ENCODE data around the gene IRS1.

IRS1 gene

GRCh38 chr2:226728996-226729395 is 70.6 kb downstream of the IRS1 start:
- no peak for DNase-seq (ENCODE audit: low read depth, low spot score)

- DNase-seq (ENCODE audit: low read depth, low spot score): no peak
Observed at GRCh38 chr2:226727251-226727650, 72.4 kb downstream of the IRS1 start.

GRCh38 chr2:226726546-226726945 is 73.1 kb downstream of the IRS1 start:
- DNase-seq (ENCODE audit: low read depth, low spot score): no peak

DNA sequence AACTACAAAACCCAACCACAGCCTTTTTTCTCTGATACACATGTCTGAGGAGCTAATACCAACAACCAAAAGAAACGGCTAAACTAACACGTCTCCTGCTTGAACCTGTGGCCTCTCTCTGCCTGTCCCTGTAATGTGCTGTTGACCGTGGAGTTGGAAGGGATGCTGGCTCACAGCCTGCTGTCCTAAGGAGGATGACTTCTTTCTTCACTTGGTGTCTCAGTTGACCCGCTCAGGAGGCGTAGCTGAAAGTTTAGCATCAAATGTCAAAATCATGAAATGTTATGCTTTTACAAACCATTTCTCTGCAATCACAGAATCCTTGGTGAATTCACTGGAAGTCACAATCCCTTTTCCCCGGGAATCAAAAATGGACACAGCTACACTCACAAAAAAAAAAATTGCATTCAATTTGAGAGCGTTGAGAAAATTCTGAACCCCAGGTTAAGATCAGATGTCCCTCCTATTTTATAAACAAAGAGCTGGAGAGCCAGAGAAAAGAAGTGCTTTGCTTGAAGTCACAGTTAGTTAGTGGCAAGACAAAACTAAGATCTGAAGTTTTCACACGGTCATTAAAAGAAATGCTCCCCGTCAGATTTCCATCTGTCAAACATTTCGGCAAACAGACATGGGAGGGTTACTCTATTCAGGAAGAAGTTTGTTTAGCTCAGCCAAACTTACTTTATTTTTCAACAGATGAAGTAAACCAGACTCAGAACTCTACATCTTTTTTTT is 74.3 kb downstream of the IRS1 start:
- DNase-seq (ENCODE audit: low read depth, low spot score): no peak

- DNase-seq (ENCODE audit: low read depth, low spot score): no peak
Observed at GRCh38 chr2:226721541-226721940, 78.1 kb downstream of the IRS1 start.

DNA sequence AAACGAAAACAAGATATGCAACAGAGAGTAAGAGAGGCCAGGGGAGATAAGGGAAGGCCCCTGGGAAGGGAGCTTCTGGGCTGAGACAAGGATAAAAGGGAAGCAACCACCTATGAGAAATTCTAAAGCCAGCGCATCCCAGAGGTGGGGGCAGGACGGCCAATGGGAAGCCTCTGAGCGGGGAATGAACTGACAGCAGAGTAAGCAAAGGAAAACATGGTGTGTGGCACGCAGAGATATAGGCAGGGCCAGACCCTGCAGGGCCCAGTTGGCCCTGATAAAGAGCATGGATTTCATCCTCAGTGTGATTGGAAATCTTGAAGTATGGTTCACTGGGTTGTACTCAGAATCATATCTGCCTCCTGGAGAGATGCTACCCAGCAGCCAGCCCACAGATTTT is 78.7 kb downstream of the IRS1 start:
- no peak for DNase-seq (ENCODE audit: low read depth, low spot score)

GRCh38 chr2:226717719-226718118 is 81.9 kb downstream of the IRS1 start:
- DNase-seq (ENCODE audit: low read depth, low spot score): no peak

DNA sequence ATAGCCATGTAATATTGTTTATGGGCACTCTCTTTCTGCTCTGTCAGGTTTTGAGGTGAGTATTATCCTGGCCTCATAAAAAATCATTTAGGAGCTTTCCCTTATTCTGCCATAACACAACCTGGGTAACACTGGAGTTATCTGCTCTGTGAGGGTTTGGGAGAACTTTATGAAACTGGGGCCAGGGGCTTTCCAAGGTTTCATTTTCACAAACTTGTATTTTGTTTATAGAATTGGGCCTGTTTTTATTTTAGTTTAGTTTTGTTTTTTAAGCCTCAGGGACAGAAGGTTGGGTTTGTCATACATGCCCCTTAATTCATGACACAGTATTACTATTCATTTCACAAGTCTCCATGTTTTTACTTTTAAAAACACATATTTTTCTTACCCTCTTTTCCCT is 83.5 kb downstream of the IRS1 start:
- no peak for DNase-seq (ENCODE audit: low read depth, low spot score)

DNA sequence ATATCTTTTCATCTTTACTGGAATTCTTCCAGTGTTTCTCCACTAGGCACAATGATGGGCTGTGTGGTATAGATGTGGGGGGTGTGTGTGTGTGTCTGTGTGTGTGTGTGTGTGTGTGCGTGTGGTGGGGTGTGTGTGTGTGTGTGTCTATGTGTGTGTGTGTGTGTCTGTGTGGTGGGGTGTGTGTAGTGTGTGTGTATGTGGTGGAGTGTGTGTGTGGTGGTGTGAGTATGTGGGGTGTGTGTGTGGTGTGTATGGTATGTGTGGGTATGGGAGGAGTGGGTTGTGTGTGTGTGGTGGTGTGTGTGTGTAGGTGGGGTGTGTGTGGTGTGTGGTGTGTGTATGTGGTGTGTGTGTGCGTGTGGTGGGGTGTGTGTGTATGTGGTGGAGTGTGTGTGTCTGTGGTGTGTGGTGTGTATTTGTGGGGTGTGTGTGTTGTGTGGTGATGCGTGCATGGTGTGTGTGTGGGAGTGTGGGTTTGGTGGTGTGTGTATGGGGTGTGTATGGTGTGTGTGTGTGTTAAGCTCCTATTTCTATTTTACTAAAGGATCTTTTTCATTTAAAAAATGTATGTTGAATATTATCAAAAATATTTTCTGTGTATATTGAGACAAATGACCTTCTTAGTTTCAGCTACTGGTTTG is 84.2 kb downstream of the IRS1 start:
- no peak for DNase-seq (ENCODE audit: low read depth, low spot score)

DNA sequence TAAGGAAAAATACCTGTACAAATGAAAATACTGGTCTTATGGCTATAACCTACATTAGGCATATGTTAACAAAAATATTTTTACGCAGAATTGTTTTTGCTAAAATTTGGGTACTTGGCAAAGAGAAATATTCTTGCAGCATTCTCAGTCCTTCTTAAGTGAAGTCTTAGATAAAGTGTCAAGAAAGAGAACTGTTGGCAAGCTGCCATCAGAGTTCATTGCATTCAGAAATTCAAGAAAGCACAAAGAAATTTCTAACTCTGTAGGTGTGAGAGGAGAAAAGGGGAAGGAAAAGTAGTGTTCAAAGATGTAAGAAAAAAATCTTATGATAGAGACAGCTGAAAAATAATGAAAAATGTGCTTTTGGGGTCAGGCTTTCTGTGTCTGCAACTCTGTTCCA is 86.7 kb downstream of the IRS1 start:
- DNase-seq (ENCODE audit: low read depth, low spot score): no peak

DNA sequence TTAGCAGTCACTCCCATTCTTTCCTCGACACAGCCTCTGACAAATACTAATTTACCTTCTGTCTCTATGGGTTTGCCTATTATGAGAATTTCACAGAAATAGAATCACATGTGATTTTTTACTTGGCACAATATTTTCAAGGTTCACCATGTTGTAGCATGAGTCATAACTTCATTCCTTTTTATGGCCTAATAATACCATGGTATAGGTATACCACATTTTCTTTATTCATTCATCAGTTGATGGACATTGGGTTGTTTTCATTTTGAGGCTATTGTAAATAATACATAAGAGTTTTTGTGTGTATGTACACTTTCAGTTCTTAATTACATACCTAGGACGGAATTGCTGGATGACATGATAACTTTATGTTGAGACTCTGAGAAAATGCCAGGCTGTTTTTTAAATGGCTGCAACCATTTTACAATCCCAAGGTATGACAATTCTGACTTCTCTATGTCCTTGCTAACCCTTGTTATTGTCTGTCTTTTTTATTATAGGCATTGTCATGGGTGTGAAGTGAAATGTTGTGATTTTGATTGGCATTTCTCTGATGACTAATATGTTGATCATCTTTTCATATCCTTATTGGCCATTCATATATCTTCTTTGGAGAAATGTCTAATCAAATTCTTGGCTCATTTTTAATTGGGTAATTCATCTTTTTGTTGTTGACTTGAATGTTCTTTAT is 87.9 kb downstream of the IRS1 start:
- no peak for DNase-seq (ENCODE audit: low read depth, low spot score)

DNA sequence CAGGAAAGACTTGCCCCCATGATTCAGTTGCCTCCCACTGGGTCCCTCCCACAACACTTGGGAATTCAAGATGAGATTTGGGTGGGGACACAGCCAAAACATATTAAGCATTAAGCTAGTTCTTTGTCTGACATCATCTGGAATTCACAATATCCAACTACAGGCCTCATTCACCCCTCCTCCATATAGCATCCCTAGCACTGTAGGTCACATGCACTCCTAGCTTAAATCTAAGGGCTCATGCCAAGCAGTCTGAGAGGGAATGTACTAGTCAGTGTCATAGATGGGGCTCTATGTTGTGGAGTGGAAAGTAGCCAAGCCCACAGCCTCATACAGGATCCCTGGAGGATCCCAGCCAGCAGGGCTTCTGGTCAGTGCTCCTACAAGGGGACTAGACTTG is 92.1 kb downstream of the IRS1 start:
- no peak for DNase-seq (ENCODE audit: low read depth, low spot score)

DNA sequence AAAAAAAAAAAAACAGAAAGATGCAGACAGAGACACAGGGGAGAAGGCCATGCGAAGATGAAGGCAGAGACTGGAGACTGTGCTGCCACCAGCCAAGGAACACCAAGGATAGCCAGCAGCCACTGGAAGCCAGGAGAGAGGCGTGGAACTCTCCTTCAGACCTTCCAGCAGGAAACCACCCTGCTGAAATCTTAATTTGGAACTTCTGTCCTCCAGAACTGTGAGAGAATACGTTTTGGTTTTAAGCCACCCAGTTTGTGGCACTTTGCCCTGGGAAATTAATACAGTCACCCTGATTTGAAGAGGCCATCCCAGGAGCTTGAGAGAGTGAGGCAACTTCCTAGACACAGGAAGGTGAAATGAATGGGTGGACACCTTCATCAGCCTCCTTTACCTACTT is 93.7 kb downstream of the IRS1 start:
- no peak for DNase-seq (ENCODE audit: low read depth, low spot score)

DNA sequence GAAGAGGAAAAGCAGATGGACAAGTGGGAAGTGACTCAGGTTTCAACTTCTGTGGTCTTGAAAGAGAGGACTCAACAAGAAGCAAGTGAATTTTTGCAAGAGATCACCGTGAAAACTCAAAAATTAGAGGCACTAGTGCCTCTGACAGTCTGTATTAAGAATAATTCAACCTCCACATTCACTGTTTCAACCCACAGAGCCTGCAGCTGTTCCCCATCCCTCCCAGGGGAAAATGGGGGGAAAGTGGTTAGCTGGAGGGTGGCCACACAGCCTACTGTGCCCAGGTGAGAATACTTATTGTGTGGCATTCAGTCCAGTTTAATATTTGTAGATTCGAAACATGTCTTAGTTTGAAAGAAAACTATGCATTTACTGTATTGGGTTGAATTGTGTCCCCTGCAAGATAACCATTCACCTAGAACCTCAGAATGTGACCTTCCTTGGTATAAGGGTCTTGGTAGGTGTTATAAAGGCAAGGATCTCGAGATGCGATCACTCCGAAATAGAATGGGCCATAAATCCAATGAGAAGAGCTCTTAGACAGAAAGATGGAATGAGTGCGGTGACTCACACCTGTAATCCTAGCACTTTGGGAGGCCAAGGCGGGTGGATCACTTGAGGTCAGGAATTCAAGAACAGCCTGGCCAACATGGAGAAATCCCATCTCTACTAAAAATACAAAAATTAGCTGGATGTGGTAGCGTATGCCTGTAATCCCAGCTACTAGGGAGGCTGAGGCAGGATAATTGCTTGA is 94.3 kb downstream of the IRS1 start:
- no peak for DNase-seq (ENCODE audit: low read depth, low spot score)

- DNase-seq (ENCODE audit: low read depth, low spot score): no peak
Observed at GRCh38 chr2:226703514-226703913, 96.1 kb downstream of the IRS1 start.

DNA sequence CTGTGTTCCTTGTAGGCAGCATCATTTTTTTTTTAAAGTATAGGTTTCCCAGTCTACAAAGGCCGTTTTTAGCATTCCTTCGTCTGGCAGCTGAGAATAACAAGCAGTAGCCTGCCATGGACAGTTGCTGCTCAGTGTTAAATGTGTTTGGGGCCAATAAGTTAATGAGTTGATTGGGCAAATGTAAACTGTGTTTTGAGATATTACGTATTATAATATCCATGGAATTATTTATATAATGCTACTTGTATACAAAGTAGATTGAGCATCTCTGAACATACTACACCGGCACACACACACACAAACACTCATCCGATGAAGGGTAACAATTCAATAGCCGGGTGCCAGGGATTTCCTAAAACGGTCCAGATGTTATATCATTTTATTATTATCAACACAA is 97.2 kb downstream of the IRS1 start:
- no peak for DNase-seq (ENCODE audit: low read depth, low spot score)

DNA sequence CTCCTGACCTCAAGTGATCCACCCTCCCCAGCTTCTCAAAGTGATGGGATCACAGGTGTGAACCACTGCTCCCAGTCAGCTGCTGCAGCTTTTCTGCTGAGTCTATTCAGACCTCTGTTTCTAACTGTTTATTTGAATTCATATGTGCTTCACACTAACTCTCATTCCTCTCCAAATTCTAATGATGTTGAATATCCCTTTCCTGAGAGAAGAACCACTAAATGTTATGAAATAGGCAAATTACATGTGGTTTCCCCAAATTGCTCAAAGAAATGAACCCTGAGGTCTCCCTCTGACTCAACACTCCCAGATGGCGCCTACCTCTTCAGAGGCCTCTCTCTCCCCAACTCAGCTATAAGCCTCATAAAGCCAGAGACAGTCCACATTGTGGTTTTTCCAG is 98.6 kb downstream of the IRS1 start:
- DNase-seq (ENCODE audit: low read depth, low spot score): no peak

- no peak for DNase-seq (ENCODE audit: low read depth, low spot score)
Observed at GRCh38 chr2:226699321-226699720, 100.3 kb downstream of the IRS1 start.

DNA sequence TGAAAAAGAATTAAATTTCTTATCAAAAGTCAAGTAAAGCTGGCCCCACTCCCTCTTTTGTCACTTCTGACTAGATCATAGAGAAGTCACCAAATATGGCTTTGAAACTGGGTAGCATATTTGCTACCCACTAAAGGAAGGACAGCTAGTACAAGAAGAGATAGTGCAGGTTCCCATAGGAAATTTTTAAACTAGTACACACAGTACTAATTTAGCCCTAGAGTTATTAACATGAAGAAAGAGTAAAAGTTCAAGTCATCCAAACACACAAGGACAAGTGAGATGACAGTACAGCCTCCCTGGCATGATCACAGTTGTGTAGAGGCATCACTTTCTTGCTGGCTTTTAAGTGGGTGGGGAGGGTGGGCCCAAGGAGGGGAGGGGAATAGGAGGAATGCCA is 100.9 kb downstream of the IRS1 start:
- DNase-seq (ENCODE audit: low read depth, low spot score): no peak

GRCh38 chr2:226694586-226695284 is 104.9 kb downstream of the IRS1 start:
- no peak for DNase-seq (ENCODE audit: low read depth, low spot score)

DNA sequence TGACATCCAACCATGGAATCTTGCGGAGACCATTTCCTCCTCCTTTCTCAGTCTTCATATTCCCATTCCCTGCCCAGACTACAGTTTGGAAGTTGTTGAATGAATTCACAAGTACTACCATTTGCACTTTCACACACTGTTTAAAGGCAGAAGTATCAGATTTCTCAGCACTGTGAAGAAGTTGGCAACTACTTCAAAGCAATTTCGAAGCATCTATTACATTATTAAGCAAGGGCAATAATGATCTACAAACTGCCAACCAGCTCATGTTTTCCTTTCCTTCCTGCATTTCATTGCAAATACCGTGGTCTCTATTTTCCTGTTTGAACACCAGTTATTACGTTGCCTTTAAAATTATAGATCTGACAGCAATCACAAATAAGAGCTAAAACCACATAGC is 105.5 kb downstream of the IRS1 start:
- DNase-seq (ENCODE audit: low read depth, low spot score): no peak

DNA sequence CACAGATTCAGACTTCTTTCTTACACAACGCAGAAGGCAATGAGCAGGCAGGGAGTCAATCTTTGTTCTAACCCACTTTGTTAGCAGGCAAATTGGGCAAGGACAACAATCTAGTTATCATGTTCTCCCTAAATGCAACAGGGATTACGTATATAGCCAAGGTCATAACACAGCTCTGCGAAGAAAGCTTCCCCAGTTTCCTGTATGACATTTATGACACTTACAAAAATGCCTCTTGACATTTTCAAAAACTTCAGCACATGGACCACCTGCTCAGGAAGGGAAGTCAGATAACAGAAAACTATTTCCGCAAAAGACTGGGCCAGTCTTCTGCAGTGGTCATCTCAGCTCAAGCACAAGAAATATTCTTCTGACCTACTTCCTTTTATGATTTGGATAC is 106.1 kb downstream of the IRS1 start:
- DNase-seq (ENCODE audit: low read depth, low spot score): no peak
